GM12892 (cell line): Measurements from ENCODE around the gene TEX22.

Experiments
- POLR2A ChIP-seq: IDR thresholded peaks from 2 replicates; pipeline ENCODE4 v1.6.1; 2011; ENCODE audit warnings: low read depth, low read length, control low read depth
- TAF1 ChIP-seq: IDR thresholded peaks from 2 replicates; pipeline ENCODE4 v1.6.1; 2011; ENCODE audit warnings: low read depth, mild to moderate bottlenecking, control low read depth, low read length, borderline replicate concordance

DNA sequence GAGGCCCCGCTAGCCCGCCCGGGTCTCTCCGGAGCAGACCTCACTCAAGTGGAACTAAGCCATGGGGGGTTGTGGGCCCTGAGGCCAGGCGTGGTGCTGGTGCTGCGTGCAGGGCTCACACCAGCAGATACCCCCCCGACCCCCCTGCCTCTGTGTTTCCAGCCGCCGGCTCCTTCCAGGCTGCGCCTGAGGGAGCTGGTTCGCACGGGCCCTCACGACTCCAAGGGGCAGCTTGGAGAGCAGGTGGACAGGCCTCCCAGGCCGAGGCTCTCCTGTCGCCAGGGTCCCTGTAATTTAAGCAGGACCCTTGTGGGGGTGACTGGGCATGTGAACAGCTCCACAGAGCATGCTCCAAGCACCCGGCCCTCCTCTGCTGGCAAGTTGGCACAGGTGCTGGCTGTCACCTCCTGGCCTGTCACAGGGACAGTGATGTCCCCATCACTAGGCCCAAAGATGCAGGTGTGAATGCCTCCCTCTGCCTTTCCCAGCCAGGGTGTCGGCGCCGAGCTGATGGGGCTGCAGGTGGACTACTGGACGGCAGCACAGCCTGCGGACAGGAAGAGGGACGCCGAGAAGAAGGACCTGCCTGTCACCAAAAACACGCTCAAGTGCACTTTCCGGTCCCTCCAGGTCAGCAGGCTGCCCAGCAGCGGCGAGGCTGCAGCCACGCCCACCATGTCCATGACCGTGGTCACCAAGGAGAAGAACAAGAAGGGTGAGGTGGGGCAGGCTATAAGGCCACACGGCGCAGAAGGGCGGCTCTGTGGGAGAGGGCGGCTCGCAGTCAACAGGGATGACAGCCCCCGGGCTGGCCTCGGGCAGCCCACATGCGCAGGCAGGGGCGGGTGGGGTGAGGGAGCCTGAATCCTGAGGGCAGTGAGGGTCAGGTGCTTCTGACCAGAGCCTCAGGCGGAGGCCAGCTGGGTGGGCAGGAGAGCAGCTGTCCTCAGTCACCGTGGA lies 5.9 kb upstream of the TEX22 start:
- no peak for TF ChIP-seq POLR2A
- TF ChIP-seq TAF1 = no peak
